Gastroesophageal sphincter (tissue), 3 donors: ENCODE measurements around the gene MAN2A1.

Experiments
- CTCF ChIP-seq, 4 experiments: fragments of 200-600 bp in 2 of 4; fragments of 450-650 bp in 2 of 4; sonication (generic) in 1 of 4; IDR thresholded peaks; one replicate each; pipeline ENCODE4 v1.5.1; 2017 to 2019; ENCODE audit warnings: antibody characterized with exemption in 4 of 4, mild to moderate bottlenecking in 2 of 4, moderate library complexity in 2 of 4
- EP300 ChIP-seq: sonication (generic); formaldehyde crosslinking; IDR thresholded peaks from one replicate; pipeline ENCODE4 v1.6.1; 2017; ENCODE audit warnings: antibody characterized with exemption, mild to moderate bottlenecking
- POLR2A ChIP-seq, 2 donors: fragments of 450-650 bp; IDR thresholded peaks; one replicate each; pipeline ENCODE4 v1.6.1; 2017; ENCODE audit warnings: antibody characterized with exemption in 2 of 2, mild to moderate bottlenecking in 2 of 2, moderate library complexity in 1 of 2
- POLR2AphosphoS5 ChIP-seq: sonication (generic); formaldehyde crosslinking; IDR thresholded peaks from one replicate; pipeline ENCODE4 v1.6.1; 2017; ENCODE audit warnings: antibody characterized with exemption

- TF ChIP-seq CTCF (IDR thresholded peaks at IDR 0.05) (no peak), POLR2A (IDR thresholded peaks at IDR 0.05) (no peak), EP300 (no peak), POLR2AphosphoS5 (no peak)
Measured at GRCh38 chr5:109655841-109656240, 33.9 kb upstream of the MAN2A1 start.
